ENCODE data around the gene RNFT1. TPM values are rescaled to one million over a fixed set of nuclear protein-coding genes. Genes with fewer than 3 reads are reported as not detected.
"Not testable (repeated sequence)": the region's sequence is repeated elsewhere in the genome, so short reads cannot be mapped to it uniquely, and the experiment has no call there.

Gene RNFT1
- polyA plus RNA-seq, 1 donor from 2014 or later = 101 TPM

DNA sequence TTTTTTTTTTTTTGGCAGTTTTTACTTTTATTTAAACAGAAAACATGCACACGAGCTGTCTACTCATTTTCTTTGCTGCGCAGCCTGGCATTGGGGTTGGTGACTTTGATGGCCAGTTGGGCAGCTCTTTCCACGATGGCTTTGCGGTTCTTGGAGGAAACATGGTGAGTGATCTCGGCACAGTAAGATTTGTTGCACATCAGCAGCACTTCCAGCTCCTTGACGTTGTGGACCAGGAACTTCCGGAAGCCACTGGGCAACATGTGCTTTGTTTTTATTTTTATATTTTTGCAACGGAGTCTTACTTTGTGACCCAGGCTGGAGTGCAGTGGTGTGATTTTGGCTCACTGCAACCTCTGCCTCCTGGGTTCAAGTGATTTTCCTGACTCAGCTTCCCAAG, 8.9 kb upstream of the RNFT1 start:
- H3K27me3 ChIP-seq (ENCODE audit: insufficient read depth, low read depth, low read length); H3K9me3 ChIP-seq (ENCODE audit: low read length); H3K4me2 ChIP-seq (ENCODE audit: low read length); H3K79me2 ChIP-seq (replicated peaks; ENCODE audit: insufficient read depth, low read length); H2AFZ ChIP-seq (ENCODE audit: low read depth, low read length); H3K27ac ChIP-seq (ENCODE audit: low read length); H4K20me1 ChIP-seq (ENCODE audit: insufficient read depth); H3F3A ChIP-seq (ENCODE audit: insufficient read depth, low read length, poor library complexity, severe bottlenecking); H3K4me3 ChIP-seq (ENCODE audit: low read length); H3K9ac ChIP-seq (ENCODE audit: low read length); H3K9me2 ChIP-seq (ENCODE audit: insufficient read depth, low read length); H3K36me3 ChIP-seq (ENCODE audit: insufficient read depth, low read length): not testable (repeated sequence)

GRCh38 chr17:59972778-59973177, 8.2 kb upstream of the RNFT1 start:
- Histone ChIP-seq H3K27ac (ENCODE audit: low read length) (no peak overlapping the region), H3K9me2 (ENCODE audit: insufficient read depth, low read length) (no peaks in the 10 kb centered on the region), H3K36me3 (ENCODE audit: insufficient read depth, low read length) (no peaks in the 10 kb centered on the region), H3K9me3 (ENCODE audit: low read length) (no peaks in the 10 kb centered on the region), H4K20me1 (ENCODE audit: insufficient read depth) (no peaks in the 10 kb centered on the region), H3K4me3 (ENCODE audit: low read length) (no peak overlapping the region), H3K4me2 (ENCODE audit: low read length) (no peak overlapping the region), H3K79me2 (replicated peaks; ENCODE audit: insufficient read depth, low read length) (no peaks in the 10 kb centered on the region), H3K27me3 (ENCODE audit: insufficient read depth, low read depth, low read length) (no peaks in the 10 kb centered on the region), H3K9ac (ENCODE audit: low read length) (no peak overlapping the region), H2AFZ (ENCODE audit: low read depth, low read length) (no peak overlapping the region), H3F3A (ENCODE audit: insufficient read depth, low read length, poor library complexity, severe bottlenecking) (no peaks in the 10 kb centered on the region)
- TF ChIP-seq EZH2 (IDR thresholded peaks at IDR 0.05; ENCODE audit: borderline replicate concordance, insufficient read depth, low read length, poor library complexity, severe bottlenecking) = no peak
- TF ChIP-seq SMC3 (conservative IDR thresholded peaks at IDR 0.05; ENCODE audit: poor library complexity) = no peak
- no peak for TF ChIP-seq RAD21 (conservative IDR thresholded peaks at IDR 0.05)
- no peak for TF ChIP-seq MXI1 (conservative IDR thresholded peaks at IDR 0.05; ENCODE audit: poor library complexity, severe bottlenecking)
- no peak for TF ChIP-seq EP300 (conservative IDR thresholded peaks at IDR 0.05; ENCODE audit: poor library complexity, severe bottlenecking)
- no peak for TF ChIP-seq CTCF (IDR thresholded peaks at IDR 0.05; ENCODE audit: poor library complexity, severe bottlenecking)
- no peak for TF ChIP-seq TAF1 (IDR thresholded peaks at IDR 0.05; ENCODE audit: low read depth)
- no peak for TF ChIP-seq POLR2AphosphoS5 (IDR thresholded peaks at IDR 0.05)
- TF ChIP-seq REST (IDR thresholded peaks at IDR 0.05; ENCODE audit: borderline replicate concordance) = no peak

- not testable (repeated sequence) for H3K9me2 ChIP-seq (ENCODE audit: insufficient read depth, low read length); H3K79me2 ChIP-seq (replicated peaks; ENCODE audit: insufficient read depth, low read length); H2AFZ ChIP-seq (ENCODE audit: low read depth, low read length); H3K9me3 ChIP-seq (ENCODE audit: low read length); H3F3A ChIP-seq (ENCODE audit: insufficient read depth, low read length, poor library complexity, severe bottlenecking); H3K36me3 ChIP-seq (ENCODE audit: insufficient read depth, low read length); H3K27ac ChIP-seq (ENCODE audit: low read length); H3K9ac ChIP-seq (ENCODE audit: low read length); H3K4me3 ChIP-seq (ENCODE audit: low read length); H4K20me1 ChIP-seq (ENCODE audit: insufficient read depth); H3K4me2 ChIP-seq (ENCODE audit: low read length); H3K27me3 ChIP-seq (ENCODE audit: insufficient read depth, low read depth, low read length)
Observed at GRCh38 chr17:59971771-59972170, 7.2 kb upstream of the RNFT1 start.

Measured in neural cell (in vitro differentiated cells).